ENCODE data around the gene NTSR2.

- TF ChIP-seq POLR2AphosphoS5 (IDR thresholded peaks at IDR 0.05) = no peak
- no peak for TF ChIP-seq CTCF (IDR thresholded peaks at IDR 0.05)
- no peak for TF ChIP-seq POLR2A (IDR thresholded peaks at IDR 0.05)
Observed at GRCh38 chr2:11679016-11679415, 9.0 kb upstream of the NTSR2 start.
